ENCODE measurements around the gene ERI3.
A peak's percentile ranks its signal among the peaks of the same experiment; 100 is the strongest.

ERI3 gene

GRCh38 chr1:44348061-44348485 lies 7.0 kb downstream of the ERI3 start:
- no peak for DNase-seq

GRCh38 chr1:44347280-44347679 lies 7.8 kb downstream of the ERI3 start:
- DNase-seq, result no peak

- DNase-seq, result no peak
These were observed 8.2 kb downstream of the ERI3 start for GRCh38 chr1:44346878-44347277.

- DNase-seq, result no peak
These were observed 8.9 kb downstream of the ERI3 start for GRCh38 chr1:44346184-44346583.

- DNase-seq, result no peak
These were observed 9.8 kb downstream of the ERI3 start for GRCh38 chr1:44345187-44345775.

GRCh38 chr1:44339731-44340130 lies 15.3 kb downstream of the ERI3 start:
- DNase-seq, result no peak

GRCh38 chr1:44338136-44338535 lies 16.9 kb downstream of the ERI3 start:
- no peak for DNase-seq

- DNase-seq, result no peak
These were observed 18.4 kb downstream of the ERI3 start for GRCh38 chr1:44336668-44337067.

GRCh38 chr1:44334968-44335367 lies 20.1 kb downstream of the ERI3 start:
- DNase-seq, result no peak

GRCh38 chr1:44333376-44333775 lies 21.7 kb downstream of the ERI3 start:
- no peak for DNase-seq

- DNase-seq, result no peak
These were observed 22.6 kb downstream of the ERI3 start for GRCh38 chr1:44332505-44332904.

- DNase-seq, result no peak
These were observed 24.1 kb downstream of the ERI3 start for GRCh38 chr1:44330935-44331334.

GRCh38 chr1:44328671-44329416 lies 26.2 kb downstream of the ERI3 start:
- DNase-seq, result no peak

GRCh38 chr1:44327679-44328491 lies 27.2 kb downstream of the ERI3 start:
- peak; percentile 8 for DNase-seq

- no peak for DNase-seq
These were observed 28.1 kb downstream of the ERI3 start for GRCh38 chr1:44326821-44327465.

- DNase-seq, result no peak
These were observed 28.9 kb downstream of the ERI3 start for GRCh38 chr1:44326024-44326701.

GRCh38 chr1:44323947-44324346 lies 31.1 kb downstream of the ERI3 start:
- DNase-seq, result no peak

- no peak for DNase-seq
These were observed 32.7 kb downstream of the ERI3 start for GRCh38 chr1:44322367-44322766.

- DNase-seq, result no peak
These were observed 33.6 kb downstream of the ERI3 start for GRCh38 chr1:44321466-44321865.

- DNase-seq, result peak; percentile 55
These were observed 36.7 kb downstream of the ERI3 start for GRCh38 chr1:44318097-44319088.

- peak; percentile 16 for DNase-seq
These were observed 38.8 kb downstream of the ERI3 start for GRCh38 chr1:44316231-44316759.

Measured in hematopoietic multipotent progenitor cell treated with erythropoietin and hydrocortisone succinate and interleukin-3 and kit ligand, for 8 days (in vitro differentiated cells).